ENCODE data around the gene ZRANB3. TPM values are rescaled to one million over a fixed set of nuclear protein-coding genes. Genes with fewer than 3 reads are reported as not detected.
"Not testable (repeated sequence)": the region's sequence is repeated elsewhere in the genome, so short reads cannot be mapped to it uniquely, and the experiment has no call there.

Gene ZRANB3
- total RNA-seq, 1 donor from 2014 or later = 3.8 TPM

DNA sequence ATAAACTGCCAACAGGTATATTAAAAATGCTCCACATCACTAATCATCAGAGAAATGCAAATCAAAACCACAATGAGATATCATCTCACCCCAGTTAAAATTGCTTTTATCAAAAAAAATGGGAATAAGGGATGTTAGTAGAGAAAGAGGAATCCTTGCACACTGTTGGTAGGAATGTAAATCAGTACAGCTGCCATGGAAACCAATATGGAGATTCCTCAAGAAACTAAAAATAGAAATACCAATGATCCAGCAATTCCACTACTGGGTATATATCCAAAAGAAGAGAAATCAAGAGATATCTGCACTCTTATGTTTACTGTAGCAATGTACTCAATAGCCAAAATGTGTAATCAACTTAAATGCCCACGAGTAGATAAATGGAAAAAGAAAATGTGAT, 40.6 kb downstream of the ZRANB3 start:
- no peak for DNase-seq (ENCODE audit: low read depth in 2 of 2)

GRCh38 chr2:135485441-135485840, 45.6 kb downstream of the ZRANB3 start:
- no peak for DNase-seq (ENCODE audit: low read depth in 2 of 2)

- no peak for DNase-seq (ENCODE audit: low read depth in 2 of 2)
Measured at GRCh38 chr2:135475128-135475527, 55.9 kb downstream of the ZRANB3 start.

- DNase-seq (ENCODE audit: low read depth in 2 of 2) = peak; percentile 51 to 63
Measured at GRCh38 chr2:135473567-135473966, 57.5 kb downstream of the ZRANB3 start.

GRCh38 chr2:135471106-135471505, 59.9 kb downstream of the ZRANB3 start:
- DNase-seq (ENCODE audit: low read depth in 2 of 2) = no peak

DNA sequence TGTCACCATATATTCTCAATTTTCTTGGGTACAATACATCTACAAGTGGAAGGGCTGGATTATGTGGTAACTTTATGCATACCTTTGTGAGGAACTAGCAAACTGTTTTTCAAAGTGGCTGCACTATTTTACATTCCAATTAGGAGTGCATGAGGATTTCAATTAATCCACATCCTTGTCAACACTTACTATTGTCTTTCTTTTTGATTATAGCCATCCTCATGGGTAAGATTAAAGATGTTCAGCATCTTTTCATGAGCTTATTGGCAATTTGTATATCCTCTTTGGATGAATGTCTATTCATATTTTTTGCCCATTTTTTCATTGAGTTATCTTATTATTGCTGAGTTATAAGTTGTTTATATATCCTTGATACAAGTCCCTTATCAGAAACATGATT, 73.7 kb downstream of the ZRANB3 start:
- no peak for DNase-seq (ENCODE audit: low read depth in 2 of 2)

DNA sequence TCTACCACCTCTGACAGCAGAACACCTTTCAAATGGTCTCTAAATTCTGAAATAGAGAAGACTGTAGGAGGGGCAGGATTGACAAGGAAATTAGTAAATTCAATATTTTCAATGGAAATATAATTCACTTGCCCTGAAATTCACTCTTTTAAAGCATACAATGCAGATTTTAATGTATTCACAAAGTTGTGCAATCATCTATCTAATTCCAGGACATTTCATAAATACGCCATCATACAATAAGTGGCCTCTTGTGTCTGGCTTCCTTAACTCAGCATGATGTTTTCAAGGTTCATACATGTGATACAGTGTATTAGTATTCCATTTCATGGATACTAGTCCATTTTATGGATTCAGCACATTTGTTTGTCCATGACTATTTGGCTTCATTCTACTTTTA, 74.2 kb downstream of the ZRANB3 start:
- no peak for DNase-seq (ENCODE audit: low read depth in 2 of 2)

- no peak for DNase-seq (ENCODE audit: low read depth in 2 of 2)
Measured at GRCh38 chr2:135456431-135456830, 74.6 kb downstream of the ZRANB3 start.

DNA sequence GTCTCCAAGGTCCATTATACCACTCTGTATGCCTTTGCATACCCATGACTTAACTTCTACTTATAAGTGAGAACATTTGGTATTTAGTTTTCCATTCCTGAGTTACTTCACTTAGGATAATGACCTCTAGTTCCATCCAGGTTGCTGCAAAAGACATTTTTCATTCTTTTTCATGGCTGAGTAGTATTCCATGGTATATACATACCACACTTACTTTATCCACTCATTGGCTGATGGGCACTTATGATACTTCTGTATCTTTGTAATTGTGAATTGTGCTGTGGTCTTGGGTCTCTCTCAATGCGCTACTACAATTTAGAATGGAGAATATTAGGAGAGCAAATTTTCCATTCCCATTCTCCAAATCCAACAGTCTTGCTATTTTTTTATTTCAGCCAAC, 76.4 kb downstream of the ZRANB3 start:
- no peak for DNase-seq (ENCODE audit: low read depth in 2 of 2)

DNA sequence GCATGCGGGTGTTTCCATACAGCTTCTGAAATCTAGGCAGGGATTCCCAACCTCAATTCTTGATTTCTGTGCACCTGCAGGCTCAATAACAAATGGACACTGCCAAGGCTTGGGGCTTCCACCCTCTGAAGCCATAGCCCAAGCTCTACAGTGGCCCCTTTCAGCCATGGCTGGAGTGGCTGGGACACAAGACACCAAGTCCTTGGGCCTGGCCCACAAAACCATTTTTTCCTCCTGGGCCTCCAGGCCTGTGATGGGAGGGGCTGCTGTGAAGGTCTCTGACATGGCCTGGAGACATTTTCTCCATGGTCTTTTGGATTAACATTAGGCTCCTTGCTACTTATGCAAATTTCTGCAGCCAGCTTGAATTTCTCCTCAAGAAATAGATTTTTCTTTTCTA, 78.0 kb downstream of the ZRANB3 start:
- not testable (repeated sequence) for DNase-seq (ENCODE audit: low read depth in 2 of 2)

- no peak for DNase-seq (ENCODE audit: low read depth in 2 of 2)
Measured at GRCh38 chr2:135451966-135452365, 79.1 kb downstream of the ZRANB3 start.

- DNase-seq (ENCODE audit: low read depth in 2 of 2) = not testable (repeated sequence)
Measured at GRCh38 chr2:135443013-135443412, 88.0 kb downstream of the ZRANB3 start.

- DNase-seq (ENCODE audit: low read depth in 2 of 2) = not testable (repeated sequence)
Measured at GRCh38 chr2:135435155-135435554, 95.9 kb downstream of the ZRANB3 start.

- DNase-seq (ENCODE audit: low read depth in 2 of 2) = no peak
Measured at GRCh38 chr2:135424849-135425248, 106.2 kb downstream of the ZRANB3 start.

GRCh38 chr2:135422898-135423297, 108.1 kb downstream of the ZRANB3 start:
- no peak for DNase-seq (ENCODE audit: low read depth in 2 of 2)

DNA sequence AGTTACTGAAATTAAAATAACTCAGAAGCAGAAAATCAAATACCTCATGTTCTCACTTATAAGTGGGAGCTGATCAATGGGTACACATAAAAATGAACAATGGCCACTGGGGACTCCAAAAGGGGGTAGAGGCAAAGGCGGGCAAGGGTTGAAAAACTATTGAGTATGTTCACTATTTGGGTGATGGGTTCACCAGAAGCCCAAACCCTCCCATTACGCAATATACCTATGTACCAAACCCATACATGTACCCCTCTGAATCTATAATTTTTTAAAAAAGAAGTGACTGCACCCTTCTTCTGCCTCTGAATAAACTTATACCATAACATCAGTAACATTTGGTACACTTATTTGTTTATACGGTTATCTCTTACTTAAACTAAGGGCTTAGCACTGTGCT, 119.4 kb downstream of the ZRANB3 start:
- DNase-seq (ENCODE audit: low read depth in 2 of 2) = no peak

DNA sequence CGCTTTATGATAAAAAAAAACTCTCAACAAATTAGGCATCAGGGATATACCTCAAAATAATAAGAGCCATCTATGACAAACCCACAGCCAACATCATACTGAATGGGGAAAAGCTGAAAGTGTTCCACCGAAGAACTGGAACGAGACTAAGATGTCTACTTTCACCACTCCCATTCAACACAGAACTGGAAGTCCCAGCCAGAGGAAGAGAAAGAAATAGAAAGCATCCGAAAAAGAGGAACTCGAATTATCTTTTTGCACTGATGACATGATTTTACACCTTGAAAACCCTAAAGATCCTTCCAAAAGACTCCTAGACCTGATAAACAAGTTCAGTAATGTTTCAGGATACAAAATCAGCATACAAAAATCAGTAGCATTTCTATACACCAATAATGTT, 121.6 kb downstream of the ZRANB3 start:
- DNase-seq (ENCODE audit: low read depth in 2 of 2) = no peak

DNA sequence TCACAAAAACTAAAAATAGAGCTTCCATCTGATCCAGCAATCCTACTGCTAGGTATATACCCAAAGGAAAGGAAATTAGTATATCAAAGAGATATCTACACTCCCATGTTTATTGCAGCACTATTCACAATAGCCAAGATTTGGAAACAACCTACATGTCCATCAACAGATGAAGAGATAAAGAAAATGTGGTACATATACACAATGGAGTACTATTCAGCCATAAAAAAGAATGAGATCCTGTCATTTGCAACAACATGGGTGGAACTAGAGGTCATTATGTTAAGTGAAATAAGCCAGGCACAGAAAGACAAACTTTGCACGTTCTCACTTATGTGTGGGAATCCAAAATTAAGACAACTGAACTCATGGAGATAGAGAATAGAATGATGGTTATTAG, 134.8 kb downstream of the ZRANB3 start:
- not testable (repeated sequence) for DNase-seq (ENCODE audit: low read depth in 2 of 2)

DNA sequence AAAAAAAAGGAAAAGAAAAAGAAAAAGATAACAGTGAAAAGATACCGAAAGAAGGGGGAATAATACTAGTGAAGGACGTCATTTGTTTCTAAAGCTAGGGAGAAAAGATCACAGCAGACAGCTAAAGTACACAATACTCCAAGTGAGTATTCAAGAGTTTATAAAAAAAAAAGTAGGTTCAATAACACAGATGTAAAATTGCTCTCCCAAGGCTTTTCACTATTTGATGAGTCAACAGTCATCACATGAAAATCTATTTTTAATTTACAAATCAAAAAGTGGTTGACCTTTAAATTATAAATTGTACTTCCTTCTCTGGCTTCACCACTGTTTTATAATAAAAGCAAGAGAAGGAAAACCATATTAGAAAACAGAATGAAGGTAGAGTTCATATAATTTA, 144.0 kb downstream of the ZRANB3 start:
- DNase-seq (ENCODE audit: low read depth in 2 of 2) = no peak

- no peak for DNase-seq (ENCODE audit: low read depth in 2 of 2)
Measured at GRCh38 chr2:135378591-135378990, 152.4 kb downstream of the ZRANB3 start.

DNA sequence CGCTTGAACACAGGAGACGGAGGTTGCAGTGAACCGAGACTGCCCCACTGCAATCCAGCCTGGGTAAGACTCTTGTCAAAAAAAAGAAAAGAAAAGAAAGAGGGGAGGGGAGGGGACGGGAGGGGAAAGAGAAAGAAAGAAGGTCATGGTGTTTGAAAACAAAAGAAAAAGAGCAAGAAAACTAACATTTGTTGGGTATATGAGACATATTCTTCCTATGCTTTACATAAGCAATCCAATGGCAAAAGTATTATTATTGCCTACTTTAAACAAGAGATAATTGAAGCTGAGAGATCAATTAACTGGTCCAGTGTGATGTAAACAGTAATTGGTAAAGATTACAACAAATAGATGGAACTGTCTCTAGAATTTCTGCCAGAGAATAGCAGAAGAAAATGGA, 157.3 kb downstream of the ZRANB3 start:
- DNase-seq (ENCODE audit: low read depth in 2 of 2) = no peak

DNA sequence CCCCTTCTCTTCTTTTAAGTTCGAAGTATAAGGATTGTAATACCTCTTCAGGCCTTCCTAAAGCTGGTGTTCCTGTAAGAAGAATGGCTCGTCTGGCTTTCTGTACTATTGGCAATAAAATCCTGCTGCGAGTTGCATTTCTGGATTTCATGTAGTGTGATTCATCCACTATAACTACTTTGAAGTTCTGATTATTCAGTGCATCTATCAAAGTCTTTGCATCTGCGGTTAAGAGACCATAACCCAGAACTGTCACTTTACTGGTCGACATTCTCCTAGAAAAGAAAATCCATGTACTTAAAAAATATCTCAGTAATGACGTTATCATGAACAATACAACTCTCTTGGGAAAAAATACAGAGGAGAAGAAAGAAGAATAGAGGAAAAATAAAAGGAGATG, 181.1 kb downstream of the ZRANB3 start:
- DNase-seq (ENCODE audit: low read depth in 2 of 2) = no peak

DNA sequence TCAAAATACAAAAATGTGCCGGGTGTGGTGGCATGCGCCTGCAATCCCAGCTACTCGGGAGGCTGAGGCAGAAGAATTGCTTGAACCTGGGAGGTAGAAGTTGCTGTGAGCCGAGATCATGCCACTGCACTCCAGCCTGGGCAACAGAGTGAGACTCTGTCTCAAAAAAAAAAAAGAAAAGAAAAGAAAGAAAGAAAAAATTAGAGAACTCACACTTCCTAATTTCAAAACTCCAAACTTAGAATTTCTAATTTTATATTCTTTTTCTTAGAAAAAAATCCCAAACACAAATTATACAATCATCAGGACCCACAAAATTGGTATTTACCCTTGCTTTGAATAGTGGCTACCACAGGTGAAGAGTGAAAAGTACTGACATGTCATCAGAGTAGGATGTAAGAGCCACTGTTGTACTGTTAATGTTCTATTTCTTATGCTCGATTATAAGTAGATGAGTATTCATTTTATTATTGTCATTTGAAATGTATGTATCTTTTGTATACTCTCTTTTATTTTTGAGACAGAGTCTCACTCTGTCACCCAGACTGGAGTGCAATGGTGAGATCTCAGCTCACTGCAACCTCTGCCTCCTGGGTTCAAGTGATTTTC, 182.8 kb downstream of the ZRANB3 start:
- not testable (repeated sequence) for DNase-seq (ENCODE audit: low read depth in 2 of 2)

- DNase-seq (ENCODE audit: low read depth in 2 of 2) = peak in 1 of 2 donors; percentile 11
Measured at GRCh38 chr2:135337071-135337470, 193.9 kb downstream of the ZRANB3 start.

Data from lung microvascular endothelial cell (primary cell).